ENCODE data around the gene PLAU.

DNA sequence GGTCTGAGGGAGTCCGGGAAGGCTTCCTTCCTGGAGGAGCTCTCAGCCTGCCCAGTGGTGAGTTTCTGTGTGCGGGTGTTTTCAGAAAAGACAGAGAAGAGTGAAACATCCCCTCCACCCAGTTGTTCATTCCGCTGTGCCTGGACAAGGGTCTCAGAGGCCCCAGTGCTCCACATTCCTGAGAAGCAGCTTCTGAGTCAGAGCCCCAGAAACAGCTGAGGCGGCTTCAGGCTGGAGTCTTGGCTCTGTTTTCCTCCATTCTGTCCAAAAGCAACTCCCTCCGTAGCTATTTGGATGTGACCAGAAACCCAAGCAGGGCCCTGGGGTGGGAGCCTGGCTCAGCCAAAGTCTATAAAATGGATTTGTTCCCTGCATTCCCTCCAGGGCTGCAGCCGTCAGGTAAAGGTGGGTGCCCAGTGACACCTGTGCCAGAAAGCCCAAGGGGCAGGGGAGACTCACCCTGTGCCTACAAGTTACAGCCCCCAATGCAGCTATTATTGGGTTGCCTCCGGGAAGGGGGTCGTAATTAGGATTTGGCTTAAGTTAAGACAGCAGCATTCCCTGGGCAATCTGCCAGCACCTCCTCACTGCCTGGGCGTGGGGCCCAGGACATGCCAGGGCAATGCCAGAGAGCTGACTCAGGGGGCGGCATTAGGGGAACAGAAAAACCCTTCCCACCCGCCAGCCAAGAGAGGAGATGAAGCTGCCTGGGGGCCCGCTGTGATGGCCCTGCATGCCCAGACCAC lies 23.5 kb upstream of the PLAU start:
- TF ChIP-seq CTCF (conservative IDR thresholded peaks at IDR 0.05 in 1 of 2, IDR thresholded peaks at IDR 0.05 in 1 of 2; ENCODE audit: low read depth in 1 of 2, low read length in 2 of 2) (no peak), EZH2 (IDR thresholded peaks at IDR 0.05; ENCODE audit: low read length, missing control alignments) (no peak)
